HEK293T (cell line): Measurements from ENCODE around the gene GALNT7.
A peak's percentile ranks its signal among the peaks of the same experiment; 100 is the strongest.

Experiments used
- FOXM1 ChIP-seq: fragments of 450-650 bp; IDR thresholded peaks from 2 replicates; pipeline ENCODE4 v1.6.1; 2017; ENCODE audit warnings: mild to moderate bottlenecking, borderline replicate concordance
- SUZ12 ChIP-seq: fragments of 450-650 bp; IDR thresholded peaks from 2 replicates; pipeline ENCODE4 v1.6.1; 2016; ENCODE audit warnings: mild to moderate bottlenecking
- ZNF384 ChIP-seq: fragments of 450-650 bp; IDR thresholded peaks from 2 replicates; pipeline ENCODE4 v1.6.1; 2016

DNA sequence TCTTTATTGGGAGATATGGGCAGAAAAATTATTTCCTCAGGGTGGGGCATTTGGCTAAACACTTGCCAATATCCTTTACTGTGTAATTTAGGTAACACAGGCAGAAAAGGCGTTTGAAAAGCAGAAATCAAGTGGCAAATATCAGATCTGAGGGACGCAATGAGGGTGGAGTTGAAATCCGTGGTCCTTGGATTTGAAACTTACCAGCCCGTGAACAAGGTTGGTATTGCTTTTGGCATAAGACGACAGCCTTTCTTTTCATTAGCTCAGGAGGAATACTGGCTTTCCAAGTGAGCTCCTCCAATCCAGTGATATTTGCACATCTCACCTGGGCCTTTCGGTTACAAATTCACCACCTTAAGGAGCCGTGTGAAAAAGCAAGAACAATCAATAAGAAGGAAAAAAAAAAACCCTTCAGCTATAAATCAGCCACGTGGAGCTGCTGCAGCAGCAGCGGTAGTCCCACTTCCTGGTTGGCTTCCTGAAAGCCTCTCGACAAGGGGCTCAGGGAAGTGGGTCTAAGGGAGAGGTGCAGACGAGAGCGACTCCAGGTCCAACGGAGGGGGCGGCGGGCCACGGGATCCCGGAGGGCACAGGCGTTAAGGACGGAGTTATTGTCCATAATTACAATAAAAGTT is 734 bp upstream of the GALNT7 start:
- peak; percentile 84 for TF ChIP-seq ZNF384
- TF ChIP-seq SUZ12, result no peak
- TF ChIP-seq FOXM1, result no peak
